Chondrocyte (in vitro differentiated cells): ENCODE data around the gene DDR2. TPM values are rescaled to one million over a fixed set of nuclear protein-coding genes. Genes with fewer than 3 reads are reported as not detected.

Source experiments
- DNase-seq: peaks from one replicate; pipeline ENCODE4 v3.0.0; 2021; ENCODE audit warnings: mixed read lengths, low spot score
- H3K27ac Mint-ChIP-seq: one replicate; pipeline ENCODE4 v1.8.0; 2021; ENCODE audit warnings: mild to moderate bottlenecking, moderate library complexity, mixed read lengths; ENCODE audit not compliant: unreplicated experiment
- H3K27me3 Mint-ChIP-seq: 2 replicates; pipeline ENCODE4 v1.8.0; 2021; ENCODE audit warnings: low read depth, mixed read lengths
- H3K36me3 Mint-ChIP-seq: 2 replicates; pipeline ENCODE4 v1.8.0; 2021; ENCODE audit warnings: low read depth, mixed read lengths
- H3K4me1 Mint-ChIP-seq: 2 replicates; pipeline ENCODE4 v1.8.0; 2021; ENCODE audit warnings: low read depth, mild to moderate bottlenecking, mixed read lengths
- H3K4me3 Mint-ChIP-seq: one replicate; pipeline ENCODE4 v1.8.0; 2021; ENCODE audit warnings: mild to moderate bottlenecking, moderate library complexity, mixed read lengths; ENCODE audit not compliant: unreplicated experiment
- H3K9me3 Mint-ChIP-seq: 2 replicates; pipeline ENCODE4 v1.8.0; 2021; ENCODE audit warnings: low read depth, mixed read lengths
- CTCF ChIP-seq: fragments of 200-600 bp; sonication (generic); IDR thresholded peaks from 2 replicates; pipeline ENCODE4 v1.5.0; 2021; ENCODE audit warnings: antibody characterized with exemption, mild to moderate bottlenecking, moderate library complexity
- total RNA-seq: library from RNA; stranded (reverse); gene quantifications from 3 replicates; pipeline ENCODE4 v1.2.1, GENCODE V29; 2021

DDR2 gene
- total RNA-seq, 1 donor from 2014 or later, result 182 TPM

- no peaks in the 10 kb centered on the region for H3K36me3 Mint-ChIP-seq
- no peak for TF ChIP-seq CTCF
- no peaks in the 10 kb centered on the region for H3K9me3 Mint-ChIP-seq
- peaks cover 65% of the 10 kb centered on the region for H3K4me1 Mint-ChIP-seq
- no peak for DNase-seq
- H3K27ac Mint-ChIP-seq, result peak overlapping the region; percentile 98
- no peak overlapping the region for H3K4me3 Mint-ChIP-seq
- no peaks in the 10 kb centered on the region for H3K27me3 Mint-ChIP-seq
Observed at GRCh38 chr1:162629077-162629627, 3.1 kb upstream of the DDR2 start.

- TF ChIP-seq CTCF, result no peak
- H3K9me3 Mint-ChIP-seq, result no peaks in the 10 kb centered on the region
- H3K4me3 Mint-ChIP-seq, result no peak overlapping the region
- DNase-seq, result no peak
- H3K27ac Mint-ChIP-seq, result peak overlapping the region; percentile 98
- H3K36me3 Mint-ChIP-seq, result no peaks in the 10 kb centered on the region
- peaks cover 70% of the 10 kb centered on the region for H3K4me1 Mint-ChIP-seq
- no peaks in the 10 kb centered on the region for H3K27me3 Mint-ChIP-seq
Observed at GRCh38 chr1:162629651-162630050, 2.6 kb upstream of the DDR2 start.

- Mint-ChIP-seq H3K27me3 (no peaks in the 10 kb centered on the region), H3K27ac (peak overlapping the region; percentile 98), H3K36me3 (no peaks in the 10 kb centered on the region), H3K4me1 (peaks cover 78% of the 10 kb centered on the region), H3K4me3 (peak overlapping the region; percentile 86), H3K9me3 (no peaks in the 10 kb centered on the region)
- TF ChIP-seq CTCF, result no peak
- DNase-seq, result no peak
Observed at GRCh38 chr1:162631546-162632191, 595 bp upstream of the DDR2 start.

- Mint-ChIP-seq H3K27ac (peak overlapping the region; percentile 98), H3K4me3 (peak overlapping the region; percentile 86), H3K36me3 (no peaks in the 10 kb centered on the region), H3K9me3 (no peaks in the 10 kb centered on the region), H3K27me3 (no peaks in the 10 kb centered on the region), H3K4me1 (peaks cover 70% of the 10 kb centered on the region)
- no peak for TF ChIP-seq CTCF
- DNase-seq, result no peak
Observed at GRCh38 chr1:162632698-162633080, 425 bp downstream of the DDR2 start.

GRCh38 chr1:162633081-162633762 lies 958 bp downstream of the DDR2 start:
- Mint-ChIP-seq H3K27ac (peak overlapping the region; percentile 98), H3K4me3 (peak overlapping the region; percentile 86)

More at GRCh38 chr1:162633081-162633762, 958 bp downstream of the DDR2 start:
- H3K4me1 Mint-ChIP-seq, result peaks cover 67% of the 10 kb centered on the region
- peak; percentile 56 for TF ChIP-seq CTCF
- no peaks in the 10 kb centered on the region for H3K9me3 Mint-ChIP-seq
- H3K27me3 Mint-ChIP-seq, result no peaks in the 10 kb centered on the region
- no peaks in the 10 kb centered on the region for H3K36me3 Mint-ChIP-seq
- no peak for DNase-seq
